NCI-H2196 (cell line): ENCODE measurements around the gene RPS6KC1.
"Not testable (repeated sequence)": the region's sequence is repeated elsewhere in the genome, so short reads cannot be mapped to it uniquely, and the experiment has no call there.

Experiments used
- DNase-seq: peaks from one replicate; lab custom pipeline; 2025; ENCODE audit not compliant: unreplicated experiment; lab: John Stamatoyannopoulos, UW

RPS6KC1 gene

GRCh38 chr1:213054733-213055591, 3.9 kb downstream of the RPS6KC1 start:
- no peak for DNase-seq

GRCh38 chr1:213055767-213056166, 4.7 kb downstream of the RPS6KC1 start:
- DNase-seq = no peak

GRCh38 chr1:213057264-213058059, 6.4 kb downstream of the RPS6KC1 start:
- DNase-seq = no peak

- DNase-seq = no peak
Measured at GRCh38 chr1:213060836-213061235, 9.8 kb downstream of the RPS6KC1 start.

- no peak for DNase-seq
Measured at GRCh38 chr1:213061263-213061662, 10.2 kb downstream of the RPS6KC1 start.

- DNase-seq = no peak
Measured at GRCh38 chr1:213065800-213066199, 14.8 kb downstream of the RPS6KC1 start.

GRCh38 chr1:213066363-213066762, 15.3 kb downstream of the RPS6KC1 start:
- DNase-seq = no peak

- no peak for DNase-seq
Measured at GRCh38 chr1:213067352-213067751, 16.3 kb downstream of the RPS6KC1 start.

GRCh38 chr1:213070406-213070805, 19.4 kb downstream of the RPS6KC1 start:
- DNase-seq = peak; percentile 72

- no peak for DNase-seq
Measured at GRCh38 chr1:213075725-213076124, 24.7 kb downstream of the RPS6KC1 start.

GRCh38 chr1:213082420-213083111, 31.5 kb downstream of the RPS6KC1 start:
- no peak for DNase-seq

- DNase-seq = no peak
Measured at GRCh38 chr1:213083112-213083445, 32.0 kb downstream of the RPS6KC1 start.

GRCh38 chr1:213087911-213088310, 36.9 kb downstream of the RPS6KC1 start:
- no peak for DNase-seq

- no peak for DNase-seq
Measured at GRCh38 chr1:213089924-213090677, 39.1 kb downstream of the RPS6KC1 start.

- no peak for DNase-seq
Measured at GRCh38 chr1:213094446-213094845, 43.4 kb downstream of the RPS6KC1 start.

- no peak for DNase-seq
Measured at GRCh38 chr1:213095467-213095866, 44.4 kb downstream of the RPS6KC1 start.

GRCh38 chr1:213099682-213100399, 48.8 kb downstream of the RPS6KC1 start:
- no peak for DNase-seq

- DNase-seq = not testable (repeated sequence)
Measured at GRCh38 chr1:213100565-213100964, 49.5 kb downstream of the RPS6KC1 start.

GRCh38 chr1:213103377-213104306, 52.6 kb downstream of the RPS6KC1 start:
- no peak for DNase-seq
